MG63 (cell line): Measurements from ENCODE around the gene COL23A1. TPM values are rescaled to one million over a fixed set of nuclear protein-coding genes. Genes with fewer than 3 reads are reported as not detected.

ENCODE experiments used
- DNase-seq: peaks from one replicate; pipeline ENCODE4 v3.0.0-alpha.2; 2020
- H3K27me3 ChIP-seq: fragments of 250-450 bp; sonication (Bioruptor Pico); 2 replicates; pipeline ENCODE4 v1.5.1; 2020; ENCODE audit warnings: mild to moderate bottlenecking, moderate library complexity
- H3K36me3 ChIP-seq: fragments of 250-450 bp; sonication (Bioruptor Pico); 2 replicates; pipeline ENCODE4 v1.5.1; 2020; ENCODE audit warnings: mild to moderate bottlenecking, moderate library complexity
- H3K4me3 ChIP-seq: fragments of 250-450 bp; sonication (Bioruptor Pico); 2 replicates; pipeline ENCODE4 v1.5.1; 2020; ENCODE audit warnings: mild to moderate bottlenecking, moderate library complexity
- H3K9me3 ChIP-seq: fragments of 250-450 bp; sonication (Bioruptor Pico); 2 replicates; pipeline ENCODE4 v1.5.1; 2020; ENCODE audit warnings: mild to moderate bottlenecking, moderate library complexity
- total RNA-seq: library from RNA; depleted of rRNA; stranded (reverse); fragments of >200 nt; shearing (Covaris generic); gene quantifications from 2 replicates; pipeline ENCODE4 v1.2.3, GENCODE V29; 2014; ENCODE audit warnings: low replicate concordance

The COL23A1 gene
- total RNA-seq, 1 experiment from 2014 or later: 107 TPM

GRCh38 chr5:178223828-178224335 lies 366.3 kb downstream of the COL23A1 start:
- Histone ChIP-seq H3K4me3 (no peak overlapping the region), H3K36me3 (peaks cover 91% of the 10 kb centered on the region), H3K9me3 (no peaks in the 10 kb centered on the region), H3K27me3 (no peaks in the 10 kb centered on the region)
- DNase-seq: no peak

- DNase-seq: no peak
- H3K4me3 ChIP-seq: no peak overlapping the region
These were observed 366.9 kb downstream of the COL23A1 start for GRCh38 chr5:178223196-178223773.

DNA sequence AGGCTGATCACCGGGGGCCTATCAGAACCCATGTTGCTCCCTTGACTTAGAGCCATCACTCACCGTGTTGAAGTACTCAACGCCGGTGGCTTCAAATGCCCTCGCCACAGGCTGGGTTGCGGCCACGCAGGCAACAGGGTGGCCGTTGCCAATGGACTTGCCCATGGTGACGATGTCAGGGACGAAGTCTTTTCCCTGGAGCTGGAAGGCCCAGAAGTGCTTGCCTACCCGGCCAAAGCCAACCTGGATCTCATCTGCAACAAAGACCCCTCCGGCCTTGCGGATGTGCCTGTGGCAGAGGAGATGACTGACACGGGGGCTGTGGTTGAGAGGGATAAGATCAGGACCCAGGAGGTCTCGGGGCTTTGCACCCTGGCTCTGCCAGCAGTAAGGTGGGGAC lies 367.9 kb downstream of the COL23A1 start:
- DNase-seq: no peak
- H3K36me3 ChIP-seq: peaks cover 84% of the 10 kb centered on the region

More at GRCh38 chr5:178223196-178223773, 366.9 kb downstream of the COL23A1 start:
- Histone ChIP-seq H3K9me3 (no peaks in the 10 kb centered on the region), H3K36me3 (peaks cover 91% of the 10 kb centered on the region), H3K27me3 (no peaks in the 10 kb centered on the region)

GRCh38 chr5:178221853-178222252 lies 368.3 kb downstream of the COL23A1 start:
- H3K9me3 ChIP-seq: no peaks in the 10 kb centered on the region
- DNase-seq: no peak
- no peaks in the 10 kb centered on the region for H3K27me3 ChIP-seq
- peaks cover 84% of the 10 kb centered on the region for H3K36me3 ChIP-seq
- H3K4me3 ChIP-seq: no peak overlapping the region

More for the DNA sequence above, 367.9 kb downstream of the COL23A1 start:
- H3K9me3 ChIP-seq: no peaks in the 10 kb centered on the region
- H3K4me3 ChIP-seq: no peak overlapping the region
- H3K27me3 ChIP-seq: no peaks in the 10 kb centered on the region

- no peak overlapping the region for H3K4me3 ChIP-seq
- no peaks in the 10 kb centered on the region for H3K9me3 ChIP-seq
- H3K27me3 ChIP-seq: no peaks in the 10 kb centered on the region
- peaks cover 84% of the 10 kb centered on the region for H3K36me3 ChIP-seq
- no peak for DNase-seq
These were observed 368.9 kb downstream of the COL23A1 start for GRCh38 chr5:178221282-178221681.

GRCh38 chr5:178218827-178219226 lies 371.4 kb downstream of the COL23A1 start:
- no peaks in the 10 kb centered on the region for H3K9me3 ChIP-seq
- H3K36me3 ChIP-seq: peaks cover 84% of the 10 kb centered on the region
- no peaks in the 10 kb centered on the region for H3K27me3 ChIP-seq
- no peak overlapping the region for H3K4me3 ChIP-seq
- DNase-seq: no peak

DNA sequence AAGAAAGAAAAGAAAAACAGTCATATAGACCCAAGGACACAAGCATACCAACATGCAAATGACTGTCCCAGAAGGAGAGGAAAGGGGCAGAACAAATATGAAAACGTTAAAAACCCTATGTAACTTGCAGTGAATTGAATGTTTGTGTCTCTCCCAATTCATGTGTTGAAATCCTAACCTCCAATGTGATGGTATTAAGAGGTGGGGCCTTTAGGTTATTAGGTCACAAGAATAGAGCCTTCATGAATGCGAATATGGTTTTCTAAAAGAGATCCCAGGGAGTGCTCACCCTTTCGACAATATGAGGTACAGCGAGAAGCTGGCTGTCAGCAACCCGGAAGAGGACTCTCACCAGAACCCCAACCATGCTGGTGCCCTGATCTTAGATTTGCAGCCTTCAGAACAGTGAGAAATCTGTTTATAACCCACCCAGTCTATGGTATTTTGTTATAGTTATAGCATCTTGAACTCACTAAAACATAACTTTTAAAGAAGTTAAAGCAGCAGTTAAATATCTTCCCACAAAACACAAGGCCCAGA lies 371.9 kb downstream of the COL23A1 start:
- Histone ChIP-seq H3K4me3 (no peak overlapping the region), H3K27me3 (no peaks in the 10 kb centered on the region), H3K9me3 (no peaks in the 10 kb centered on the region), H3K36me3 (peaks cover 84% of the 10 kb centered on the region)
- no peak for DNase-seq

- Histone ChIP-seq H3K9me3 (no peaks in the 10 kb centered on the region), H3K4me3 (no peak overlapping the region), H3K27me3 (no peaks in the 10 kb centered on the region), H3K36me3 (peaks cover 84% of the 10 kb centered on the region)
- DNase-seq: no peak
These were observed 373.4 kb downstream of the COL23A1 start for GRCh38 chr5:178216779-178217178.

- Histone ChIP-seq H3K27me3 (no peaks in the 10 kb centered on the region), H3K36me3 (peaks cover 84% of the 10 kb centered on the region), H3K9me3 (no peaks in the 10 kb centered on the region), H3K4me3 (no peak overlapping the region)
- no peak for DNase-seq
These were observed 374.1 kb downstream of the COL23A1 start for GRCh38 chr5:178216088-178216534.

DNA sequence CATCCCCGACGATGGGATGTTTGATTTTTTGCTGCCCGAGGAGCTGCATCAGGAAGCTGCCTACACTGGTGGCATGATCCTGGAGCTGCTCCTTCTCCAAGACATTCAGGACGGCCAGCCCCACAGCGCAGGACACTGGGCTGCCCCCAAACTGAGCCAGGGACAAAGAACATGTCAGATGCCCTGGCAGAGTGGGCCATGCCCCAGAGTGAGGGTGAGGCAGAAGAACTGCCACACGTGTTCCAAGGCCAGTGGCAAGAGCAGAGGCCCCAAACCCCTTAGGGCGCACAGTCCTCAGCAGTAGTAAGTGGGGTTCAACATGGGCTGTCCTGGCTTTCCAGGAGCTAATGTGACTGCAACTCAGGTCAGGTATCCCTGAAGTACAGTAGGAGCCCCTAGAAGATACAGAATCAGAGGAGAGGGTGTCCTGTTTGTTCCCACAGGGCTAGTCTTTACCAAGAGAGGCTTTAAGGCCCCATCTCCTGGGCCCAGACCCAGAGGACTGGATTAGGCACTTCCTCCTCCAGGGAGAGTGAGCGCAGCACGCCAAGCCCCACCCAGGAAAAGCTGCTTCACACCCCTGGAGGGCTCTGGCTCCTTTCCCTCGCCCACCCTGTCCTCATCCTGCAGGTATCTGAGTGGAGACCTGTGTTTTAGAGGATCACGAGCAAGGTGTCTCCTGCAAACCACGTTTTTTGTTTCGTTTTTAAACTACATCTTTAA lies 374.8 kb downstream of the COL23A1 start:
- Histone ChIP-seq H3K36me3 (peaks cover 88% of the 10 kb centered on the region), H3K4me3 (no peak overlapping the region), H3K27me3 (no peaks in the 10 kb centered on the region), H3K9me3 (no peaks in the 10 kb centered on the region)
- no peak for DNase-seq

- Histone ChIP-seq H3K27me3 (no peaks in the 10 kb centered on the region), H3K9me3 (no peaks in the 10 kb centered on the region), H3K4me3 (no peak overlapping the region), H3K36me3 (peaks cover 90% of the 10 kb centered on the region)
- DNase-seq: no peak
These were observed 375.9 kb downstream of the COL23A1 start for GRCh38 chr5:178214160-178214803.

DNA sequence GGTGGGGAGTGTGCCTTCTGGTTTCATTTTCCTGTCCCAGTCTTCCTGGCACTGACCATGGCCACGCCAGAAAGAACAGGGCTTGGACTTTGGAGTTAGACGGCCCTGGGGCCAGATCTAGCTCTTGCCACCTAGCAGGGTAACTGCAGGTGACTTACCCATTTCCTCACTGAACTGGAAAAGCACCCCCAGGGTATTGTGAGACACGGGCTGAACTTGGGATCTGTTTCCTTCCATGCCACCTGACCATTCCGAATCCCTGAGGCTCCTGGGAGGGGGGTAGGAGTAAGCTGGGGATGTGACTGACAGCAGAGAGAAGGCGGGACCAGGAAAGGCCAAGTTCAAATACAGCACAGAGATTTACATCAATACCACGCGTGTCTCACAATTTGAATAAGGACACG lies 376.4 kb downstream of the COL23A1 start:
- no peaks in the 10 kb centered on the region for H3K27me3 ChIP-seq
- H3K9me3 ChIP-seq: no peaks in the 10 kb centered on the region
- peaks cover 93% of the 10 kb centered on the region for H3K36me3 ChIP-seq
- DNase-seq: no peak
- no peak overlapping the region for H3K4me3 ChIP-seq

GRCh38 chr5:178213003-178213461 lies 377.2 kb downstream of the COL23A1 start:
- Histone ChIP-seq H3K27me3 (no peaks in the 10 kb centered on the region), H3K36me3 (peaks cover 94% of the 10 kb centered on the region)
- no peak for DNase-seq

DNA sequence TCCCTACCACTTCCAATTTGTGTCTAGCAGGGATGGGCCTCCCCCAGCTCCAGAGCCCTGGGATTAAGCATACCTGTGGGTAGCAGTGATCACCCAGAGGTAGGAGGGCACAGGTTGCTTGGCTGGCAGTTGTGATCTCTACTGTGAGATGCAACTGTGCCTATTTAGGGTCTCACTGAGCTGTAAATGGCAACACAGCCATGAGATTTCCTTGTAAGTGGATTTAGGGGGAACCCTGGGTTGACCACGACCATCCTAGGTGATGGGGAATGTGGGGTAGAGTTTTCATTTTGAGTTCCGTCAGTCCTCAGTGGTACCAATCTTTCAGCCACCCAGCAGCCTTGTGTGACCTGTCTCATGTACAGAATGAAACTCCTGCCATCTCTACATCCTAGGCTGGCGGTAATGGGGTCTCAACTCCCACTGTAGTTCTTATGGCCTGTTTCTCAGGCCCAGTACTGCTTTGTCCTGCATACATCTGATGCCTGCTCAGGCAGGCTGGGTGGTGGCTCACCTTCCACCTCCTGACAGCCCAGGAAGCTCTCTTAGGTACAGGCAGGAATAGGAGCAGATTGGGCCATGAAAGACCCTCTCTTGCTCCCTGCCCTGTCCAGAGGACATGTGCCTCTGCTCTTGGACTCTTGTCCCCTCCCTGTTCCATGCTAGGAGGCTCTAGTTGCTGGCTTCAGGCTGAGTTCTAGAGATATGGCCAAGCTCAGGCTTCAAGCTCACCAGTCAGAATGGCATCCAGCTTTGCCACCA lies 377.8 kb downstream of the COL23A1 start:
- Histone ChIP-seq H3K27me3 (no peaks in the 10 kb centered on the region), H3K36me3 (peaks cover 100% of the 10 kb centered on the region), H3K9me3 (no peaks in the 10 kb centered on the region), H3K4me3 (no peak overlapping the region)
- no peak for DNase-seq

More at GRCh38 chr5:178213003-178213461, 377.2 kb downstream of the COL23A1 start:
- H3K4me3 ChIP-seq: no peak overlapping the region
- no peaks in the 10 kb centered on the region for H3K9me3 ChIP-seq

DNA sequence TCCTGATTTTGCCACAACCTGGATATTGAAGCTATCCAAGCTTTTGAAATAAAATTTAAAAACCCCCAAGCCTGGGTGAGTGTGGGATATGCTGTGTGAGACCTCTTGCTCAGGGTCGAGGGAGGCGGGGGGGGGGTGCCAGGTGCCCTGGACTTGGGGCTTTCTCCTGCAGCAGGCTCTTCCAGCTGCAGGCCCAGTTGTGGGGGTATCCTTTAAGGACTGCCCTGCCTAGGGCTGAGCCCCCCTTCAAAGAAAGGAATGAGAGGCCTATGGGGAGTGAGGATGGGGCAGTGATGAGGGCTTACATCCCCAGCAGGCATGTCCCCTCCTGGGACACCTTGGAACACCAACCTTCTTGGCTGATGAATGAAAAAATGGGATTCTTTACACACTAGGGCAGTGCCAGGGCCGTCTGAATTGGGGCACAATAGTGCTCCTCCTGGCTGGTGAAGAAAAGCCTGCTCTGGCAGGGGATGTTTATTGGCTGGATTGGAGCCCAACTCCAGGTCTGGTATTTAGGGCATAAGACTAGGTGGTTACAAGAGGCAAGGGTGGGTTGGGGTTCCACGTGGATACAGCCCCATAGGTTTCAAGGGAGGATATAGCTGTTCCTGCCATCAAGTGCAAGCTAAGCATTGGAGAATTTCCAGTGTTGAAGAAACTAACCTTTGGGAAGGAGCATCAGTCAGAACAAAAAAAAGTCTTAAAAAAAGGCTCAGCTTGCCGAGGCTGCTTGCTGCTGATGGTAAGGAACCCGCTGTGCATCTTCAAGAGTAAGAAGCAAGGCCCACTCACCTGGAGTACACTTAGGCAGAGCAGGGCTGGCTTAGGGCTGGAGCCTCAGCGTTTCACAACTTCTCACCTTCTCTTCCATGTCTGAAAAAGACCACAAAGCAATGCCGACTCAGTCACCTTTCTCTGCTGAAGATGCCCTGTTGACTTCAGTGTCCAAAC lies 378.8 kb downstream of the COL23A1 start:
- H3K9me3 ChIP-seq: no peaks in the 10 kb centered on the region
- no peak for DNase-seq
- H3K27me3 ChIP-seq: no peaks in the 10 kb centered on the region
- H3K36me3 ChIP-seq: peaks cover 100% of the 10 kb centered on the region
- H3K4me3 ChIP-seq: no peak overlapping the region
